Activated B cell treated with CpG ODN at 0.5 μM for 24 hours (primary cell): ENCODE measurements around the gene FAM120AOS. TPM values are rescaled to one million over a fixed set of nuclear protein-coding genes. Genes with fewer than 3 reads are reported as not detected.

Experiments
- ATAC-seq: fragments of 200-7000 bp; cut with Tn5 transposase; one replicate; pipeline ENCODE4 v1.10.0; 2021; ENCODE audit warnings: low read depth, mild to moderate bottlenecking, moderate library complexity
- CTCF ChIA-PET: fragments of 350-600 bp; sonication (Branson Sonifier 250); formaldehyde crosslinking; loops from one replicate; lab custom pipeline; 2021; ENCODE audit warnings: antibody characterized with exemption; lab: Charles Lee
- POLR2A ChIA-PET: fragments of 350-600 bp; sonication (Branson Sonifier 250); formaldehyde crosslinking; loops from one replicate; lab custom pipeline; 2021; ENCODE audit warnings: antibody characterized with exemption; lab: Charles Lee
- DNase-seq: peaks from one replicate; pipeline ENCODE4 v3.0.0; 2022
- H3K27ac Mint-ChIP-seq: one replicate; pipeline ENCODE4 v1.8.0; 2020; ENCODE audit warnings: mixed read lengths
- H3K27me3 Mint-ChIP-seq: one replicate; pipeline ENCODE4 v1.8.0; 2021; ENCODE audit warnings: mixed read lengths
- H3K36me3 Mint-ChIP-seq: one replicate; pipeline ENCODE4 v1.8.0; 2021; ENCODE audit warnings: low read depth, mixed read lengths
- H3K4me1 Mint-ChIP-seq: one replicate; pipeline ENCODE4 v1.8.0; 2021; ENCODE audit warnings: mixed read lengths
- H3K4me3 Mint-ChIP-seq: one replicate; pipeline ENCODE4 v1.8.0; 2020; ENCODE audit warnings: mild to moderate bottlenecking, mixed read lengths
- H3K9me3 Mint-ChIP-seq: one replicate; pipeline ENCODE4 v1.8.0; 2020; ENCODE audit warnings: mixed read lengths
- CTCF ChIP-seq: fragments of 200-600 bp; IDR thresholded peaks from one replicate; pipeline ENCODE4 v1.8.0; 2022; ENCODE audit warnings: antibody characterized with exemption, mild to moderate bottlenecking
- intact Hi-C: fragments of 100-400 bp; cut with micrococcal nuclease; formaldehyde crosslinking; loops from one replicate; pipeline ENCODE4 v1.15.1; 2024
- total RNA-seq: library from RNA; stranded (reverse); gene quantifications from 2 replicates; pipeline ENCODE4 v1.2.3, GENCODE V29; 2022

The FAM120AOS gene
- total RNA-seq, 1 donor from 2014 or later = 39.0 TPM

DNA sequence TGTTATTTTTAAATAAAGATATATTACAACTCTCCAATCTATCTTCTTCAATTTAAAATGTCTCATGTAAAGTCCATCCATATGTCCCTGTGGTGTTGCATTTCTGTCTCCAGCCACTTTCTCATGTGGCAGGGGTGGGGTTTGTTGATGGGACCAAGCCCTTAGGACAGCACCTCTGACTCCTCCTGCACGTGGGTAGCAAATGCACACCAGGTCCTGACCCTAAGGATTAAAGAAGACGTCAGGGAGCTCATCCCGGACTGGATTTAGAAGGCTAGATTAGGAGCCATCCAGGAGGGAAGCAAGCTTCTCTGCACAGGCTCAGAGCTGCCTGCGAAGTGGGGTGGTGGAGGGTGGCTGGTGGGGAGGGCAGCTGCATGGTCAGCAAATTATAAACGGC, 38.9 kb upstream of the FAM120AOS start:
- CTCF ChIA-PET = no interaction called here
- intact Hi-C loops = no loop called here
- DNase-seq (no peak), ATAC-seq (no peak)
- POLR2A ChIA-PET = no interaction called here
- no peak overlapping the region for H3K27ac Mint-ChIP-seq
- H3K4me3 Mint-ChIP-seq = no peak overlapping the region
- TF ChIP-seq CTCF = no peak
- no peaks in the 10 kb centered on the region for H3K27me3 Mint-ChIP-seq
- no peaks in the 10 kb centered on the region for H3K9me3 Mint-ChIP-seq
- H3K4me1 Mint-ChIP-seq = peaks cover 15% of the 10 kb centered on the region
- peaks cover 73% of the 10 kb centered on the region for H3K36me3 Mint-ChIP-seq

- ATAC-seq (no peak), DNase-seq (no peak)
- H3K4me1 Mint-ChIP-seq = peaks cover 15% of the 10 kb centered on the region
- intact Hi-C loops = no loop called here
- CTCF ChIA-PET = no interaction called here
- no peak overlapping the region for H3K27ac Mint-ChIP-seq
- POLR2A ChIA-PET = no interaction called here
- peaks cover 71% of the 10 kb centered on the region for H3K36me3 Mint-ChIP-seq
- no peak for TF ChIP-seq CTCF
- H3K27me3 Mint-ChIP-seq = no peaks in the 10 kb centered on the region
- H3K4me3 Mint-ChIP-seq = no peak overlapping the region
- no peaks in the 10 kb centered on the region for H3K9me3 Mint-ChIP-seq
Observed at GRCh38 chr9:93491593-93492232, 38.3 kb upstream of the FAM120AOS start.

DNA sequence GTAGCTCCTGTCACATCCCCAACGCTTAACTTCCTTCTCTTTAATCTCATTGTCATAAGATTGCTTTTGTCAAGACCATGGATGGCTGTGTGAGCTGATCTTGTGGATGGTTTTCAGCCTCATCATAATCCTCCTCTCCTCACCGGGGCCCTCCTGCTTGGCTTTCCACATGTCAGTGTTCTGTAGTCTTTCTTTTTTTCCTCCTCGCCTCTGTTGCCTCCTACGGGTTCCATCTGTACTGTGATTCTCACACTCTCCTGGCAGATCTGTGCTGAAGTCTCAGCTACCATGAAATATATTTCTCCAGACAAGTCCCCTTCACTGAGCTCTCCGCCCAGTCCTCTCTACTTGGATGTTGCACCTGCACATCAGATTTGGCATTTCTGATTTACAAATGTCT, 34.9 kb upstream of the FAM120AOS start:
- intact Hi-C loops = no loop called here
- CTCF ChIA-PET = no interaction called here
- Mint-ChIP-seq H3K9me3 (no peaks in the 10 kb centered on the region), H3K4me3 (no peak overlapping the region), H3K4me1 (peaks cover 19% of the 10 kb centered on the region), H3K27me3 (no peaks in the 10 kb centered on the region), H3K36me3 (peaks cover 67% of the 10 kb centered on the region), H3K27ac (no peak overlapping the region)
- ATAC-seq (no peak), DNase-seq (no peak)
- no peak for TF ChIP-seq CTCF
- POLR2A ChIA-PET = no interaction called here

GRCh38 chr9:93486268-93486667, 32.9 kb upstream of the FAM120AOS start:
- TF ChIP-seq CTCF = no peak
- intact Hi-C loops = no loop called here
- Mint-ChIP-seq H3K9me3 (no peaks in the 10 kb centered on the region), H3K36me3 (peaks cover 65% of the 10 kb centered on the region), H3K27me3 (no peaks in the 10 kb centered on the region), H3K27ac (peak overlapping the region; percentile 24), H3K4me3 (no peak overlapping the region), H3K4me1 (peaks cover 19% of the 10 kb centered on the region)
- CTCF ChIA-PET = no interaction called here
- POLR2A ChIA-PET = no interaction called here
- ATAC-seq = no peak
- DNase-seq = no peak

DNA sequence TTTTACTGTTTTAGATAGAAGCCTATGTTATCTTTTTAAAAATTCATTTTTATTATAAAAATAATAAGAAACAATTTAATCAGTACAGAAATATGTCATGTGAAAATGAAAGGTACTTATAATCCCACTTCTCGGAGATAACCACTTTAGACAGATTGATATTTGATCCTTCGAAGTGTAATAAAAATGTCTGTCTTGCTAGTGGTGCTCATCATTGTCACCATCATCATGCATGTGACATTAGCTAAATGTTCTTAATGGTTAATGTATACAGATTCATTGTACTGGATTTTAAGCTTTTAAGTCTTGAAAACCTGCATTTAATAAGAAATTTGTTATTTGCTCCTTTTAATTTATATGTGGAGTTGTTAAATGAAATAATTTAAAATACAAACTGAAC, 30.1 kb upstream of the FAM120AOS start:
- CTCF ChIA-PET = no interaction called here
- H3K4me3 Mint-ChIP-seq = no peak overlapping the region
- intact Hi-C loops = no loop called here
- no peak for DNase-seq
- peaks cover 7% of the 10 kb centered on the region for H3K4me1 Mint-ChIP-seq
- ATAC-seq = no peak
- H3K27ac Mint-ChIP-seq = no peak overlapping the region
- TF ChIP-seq CTCF = no peak
- no peaks in the 10 kb centered on the region for H3K9me3 Mint-ChIP-seq
- POLR2A ChIA-PET = interaction anchor here (1.0 kb wide), 1 partner anchor 11 kb away, joined by 5 read pairs; no protein-coding TSS in a partner anchor
- H3K36me3 Mint-ChIP-seq = peaks cover 66% of the 10 kb centered on the region
- no peaks in the 10 kb centered on the region for H3K27me3 Mint-ChIP-seq
